Pancreas (tissue), 10 donors: Measurements from ENCODE around the gene METAP1D. TPM values are rescaled to one million over a fixed set of nuclear protein-coding genes. Genes with fewer than 3 reads are reported as not detected.

ENCODE experiments used
- ATAC-seq, 4 donors: fragments of 200-7000 bp; cut with Tn5 transposase; one replicate each; pipeline versions ENCODE4 v1.8.0 to v1.9.1; 2020; ENCODE audit warnings: mild to moderate bottlenecking in 4 of 4, moderate library complexity in 4 of 4
- DNase-seq, 6 donors: peaks; one replicate each; pipeline ENCODE4 v3.0.0-alpha.2; 2020
- FAIRE-seq: peaks from 2 replicates; lab custom pipeline; 2012; peaks lifted over from hg19 to GRCh38; lab: Jason Lieb, UNC
- H3K27ac ChIP-seq, 4 donors: fragments of 200-600 bp; sonication (generic); 1 replicate in 3 of 4; 2 replicates in 1 of 4; pipeline versions ENCODE4 v1.5.0 to v1.8.0; 2020
- H3K27me3 ChIP-seq, 4 donors: fragments of 200-600 bp; one replicate each; pipeline ENCODE4 v1.8.0; 2021
- H3K36me3 ChIP-seq, 3 donors: fragments of 200-600 bp; sonication (generic) in 1 of 3; one replicate each; pipeline versions ENCODE4 v1.5.0 to v1.8.0; 2020 to 2021
- H3K4me1 ChIP-seq, 3 donors: fragments of 200-600 bp; one replicate each; pipeline ENCODE4 v1.8.0; 2021
- H3K4me3 ChIP-seq, 4 donors: fragments of 200-600 bp; sonication (generic) in 2 of 4; one replicate each; pipeline versions ENCODE4 v1.5.0 to v1.8.0; 2020 to 2021
- H3K9me3 ChIP-seq, 4 donors: fragments of 200-600 bp; one replicate each; pipeline ENCODE4 v1.8.0; 2021
- WGBS, 2 donors: extraction: QIAGEN DNeasy Blood & Tissue Kit; methylation state at CpG; one replicate each; pipeline ENCODE4 v1.1.7; 2013; 5-methylcytosine and 5-hydroxymethylcytosine counted together
- intact Hi-C, 3 donors: fragments of 100-400 bp; cut with DNase I; formaldehyde crosslinking; loops; one replicate each; pipeline versions ENCODE4 v1.11.1 to v1.14.2; 2022
- polyA plus RNA-seq, 2 donors: library from polyadenylated mRNA; stranded (reverse); fragments of 200-250 nt; gene quantifications; one replicate each; pipeline ENCODE4 v1.2.3, GENCODE V29; 2013
- total RNA-seq, 6 donors: library from RNA; stranded (reverse); fragmentation: NEBNext Ultra II Directional in 4 of 6; extraction: Animal tissue kit (Norgen Biotek cat#: 25700) in 4 of 6; gene quantifications; one replicate each; pipeline versions ENCODE4 v1.2.1 to v1.2.4, GENCODE V29; 2021 to 2023
- TF ChIP-seq, protein P1 (sequence below), 4 donors: fragments of 200-600 bp; sonication (generic) in 3 of 4; IDR thresholded peaks; one replicate each; pipeline versions ENCODE4 v1.5.0 to v1.8.0; 2021; ENCODE audit warnings: antibody characterized with exemption in 4 of 4
- donor health status: healthy with polysubstance abuse.
- donor health status: DM: no; HTN: no; CAD: no; lungs with moderate emphysema.
- donor health status: DM: no; HTN: no; CAD: no.
- donor health status: control.
- donor health status: control.
- donor health status: Bipolar disorder and iron deficiency.
- donor health status: DM: yes; HTN: yes; CAD: no.
- donor health status: DM: no; HTN: no; CAD: no.
- donor health status: DM: no; HTN: no; CAD: no.
- donor health status: DM: yes; HTN: yes; CAD: no.

METAP1D gene
- total and polyA plus RNA-seq, 8 donors: 3.0 to 11.4 (median 4.6) TPM

- TF ChIP-seq, protein P1, sequence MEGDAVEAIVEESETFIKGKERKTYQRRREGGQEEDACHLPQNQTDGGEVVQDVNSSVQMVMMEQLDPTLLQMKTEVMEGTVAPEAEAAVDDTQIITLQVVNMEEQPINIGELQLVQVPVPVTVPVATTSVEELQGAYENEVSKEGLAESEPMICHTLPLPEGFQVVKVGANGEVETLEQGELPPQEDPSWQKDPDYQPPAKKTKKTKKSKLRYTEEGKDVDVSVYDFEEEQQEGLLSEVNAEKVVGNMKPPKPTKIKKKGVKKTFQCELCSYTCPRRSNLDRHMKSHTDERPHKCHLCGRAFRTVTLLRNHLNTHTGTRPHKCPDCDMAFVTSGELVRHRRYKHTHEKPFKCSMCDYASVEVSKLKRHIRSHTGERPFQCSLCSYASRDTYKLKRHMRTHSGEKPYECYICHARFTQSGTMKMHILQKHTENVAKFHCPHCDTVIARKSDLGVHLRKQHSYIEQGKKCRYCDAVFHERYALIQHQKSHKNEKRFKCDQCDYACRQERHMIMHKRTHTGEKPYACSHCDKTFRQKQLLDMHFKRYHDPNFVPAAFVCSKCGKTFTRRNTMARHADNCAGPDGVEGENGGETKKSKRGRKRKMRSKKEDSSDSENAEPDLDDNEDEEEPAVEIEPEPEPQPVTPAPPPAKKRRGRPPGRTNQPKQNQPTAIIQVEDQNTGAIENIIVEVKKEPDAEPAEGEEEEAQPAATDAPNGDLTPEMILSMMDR (IDR thresholded peaks at IDR 0.05): no peak
- Histone ChIP-seq H3K27me3 (no peaks in the 10 kb centered on the region), H3K4me1 (peaks cover 0 to 11% (median 4%) of the 10 kb centered on the region in 3 donors), H3K4me3 (peak overlapping the region; percentile 49 to 81 (median 62)), H3K9me3 (no peaks in the 10 kb centered on the region), H3K36me3 (no peaks in the 10 kb centered on the region), H3K27ac (no peak overlapping the region)
- ATAC-seq (peak in 3 of 4 donors; percentile 4 to 31 (median 7)), DNase-seq (no peak), FAIRE-seq (no peak)
- WGBS, 2 donors: 32 to 41% methylated on average over 4 of the region's 4 CpGs
- intact Hi-C loops: no loop called here
Observed at GRCh38 chr2:171999161-171999560, 592 bp upstream of the METAP1D start.

- peaks cover 0 to 11% (median 4%) of the 10 kb centered on the region in 3 donors for H3K4me1 ChIP-seq
- intact Hi-C loops: no loop called here
- 84 to 88% methylated on average over 13 of the region's 13 CpGs for WGBS, 2 donors
Observed at GRCh38 chr2:172000696-172001361, 1.1 kb downstream of the METAP1D start.

DNA sequence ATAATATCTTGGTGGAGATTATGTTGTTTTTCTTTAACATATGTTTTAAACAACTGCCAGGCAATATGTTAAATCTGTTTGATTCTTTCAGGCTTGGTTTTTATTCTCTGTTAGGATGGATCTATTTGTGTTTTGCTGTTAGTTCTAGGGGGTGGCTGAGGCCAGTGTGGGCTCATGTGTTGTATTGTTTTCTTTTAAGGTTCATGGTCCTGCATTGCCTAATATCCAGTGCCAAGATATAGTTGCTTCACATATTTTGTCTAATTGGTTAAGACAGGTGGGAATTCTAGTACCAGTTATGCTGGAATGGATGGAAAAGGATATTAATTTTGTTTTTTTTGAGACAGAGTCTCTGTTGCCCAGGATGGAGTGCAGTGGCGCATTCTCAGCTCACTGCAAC, 7.6 kb downstream of the METAP1D start:
- no peaks in the 10 kb centered on the region for H3K27me3 ChIP-seq
- TF ChIP-seq, protein P1 (IDR thresholded peaks at IDR 0.05): no peak
- no peak for ATAC-seq

More at GRCh38 chr2:172000696-172001361, 1.1 kb downstream of the METAP1D start:
- TF ChIP-seq, protein P1 (IDR thresholded peaks at IDR 0.05): no peak
- Histone ChIP-seq H3K27ac (no peak overlapping the region), H3K27me3 (no peaks in the 10 kb centered on the region), H3K36me3 (no peaks in the 10 kb centered on the region), H3K4me3 (peak overlapping the region in 3 of 4 donors; percentile 59 to 81 (median 65)), H3K9me3 (no peaks in the 10 kb centered on the region)
- DNase-seq (no peak), FAIRE-seq (no peak), ATAC-seq (no peak)

GRCh38 chr2:172009823-172010222, 10.1 kb downstream of the METAP1D start:
- Histone ChIP-seq H3K27me3 (no peaks in the 10 kb centered on the region), H3K4me3 (no peak overlapping the region), H3K36me3 (no peaks in the 10 kb centered on the region), H3K27ac (no peak overlapping the region), H3K9me3 (no peaks in the 10 kb centered on the region), H3K4me1 (peaks cover 0 to 6% (median 0%) of the 10 kb centered on the region in 3 donors)
- TF ChIP-seq, protein P1 (IDR thresholded peaks at IDR 0.05): no peak
- WGBS, 2 donors: 90 to 94% methylated on average over 3 to 4 of the region's 4 CpGs
- ATAC-seq (no peak), DNase-seq (no peak), FAIRE-seq (no peak)
- intact Hi-C loops: no loop called here

More for the DNA sequence above, 7.6 kb downstream of the METAP1D start:
- H3K9me3 ChIP-seq: no peaks in the 10 kb centered on the region
- H3K4me3 ChIP-seq: no peak overlapping the region
- H3K27ac ChIP-seq: no peak overlapping the region
- intact Hi-C loops: no loop called here
- FAIRE-seq (no peak), DNase-seq (no peak)
- peaks cover 0 to 2% (median 0%) of the 10 kb centered on the region in 3 donors for H3K4me1 ChIP-seq
- 95 to 97% methylated on average over 1 of the region's 1 CpG for WGBS, 2 donors
- no peaks in the 10 kb centered on the region for H3K36me3 ChIP-seq
